Mammary epithelial cell (primary cell): ENCODE results near the gene SELP.

Source experiments
- EZH2 ChIP-seq: IDR thresholded peaks from 2 replicates; pipeline ENCODE4 v1.6.1; 2012; ENCODE audit warnings: low read length, inconsistent platforms, borderline replicate concordance
- TF ChIP-seq, protein P1 (sequence below), 2 donors: IDR thresholded peaks in 1 of 2; conservative IDR thresholded peaks in 1 of 2; 2 replicates each; pipeline ENCODE4 v1.5.1; 2011 to 2012; ENCODE audit warnings: inconsistent platforms in 2 of 2, low read length in 2 of 2, mild to moderate bottlenecking in 2 of 2, control low read depth in 1 of 2, low read depth in 1 of 2; ENCODE audit not compliant: insufficient read depth in 1 of 2; ENCODE audit errors: extremely low read depth in 1 of 2

DNA sequence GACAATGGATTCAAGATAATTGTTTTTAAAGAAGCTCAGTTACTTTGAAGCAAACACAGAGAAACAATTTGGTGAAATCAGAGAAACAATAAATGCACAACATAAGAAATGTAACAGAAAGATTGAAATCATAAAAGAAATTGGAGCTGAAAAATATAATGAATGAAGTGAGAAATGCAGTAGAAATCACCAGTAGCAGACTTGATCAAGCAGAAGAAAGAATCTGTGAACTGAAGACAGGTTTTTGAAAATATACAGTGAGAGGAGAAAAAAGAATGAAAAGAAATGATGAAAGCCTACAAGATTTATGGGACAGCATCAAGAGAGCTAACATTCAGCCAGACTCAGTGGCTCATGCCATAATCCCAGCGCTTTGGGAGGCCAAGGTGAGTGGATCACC is 4.2 kb upstream of the SELP start:
- TF ChIP-seq, protein P1, sequence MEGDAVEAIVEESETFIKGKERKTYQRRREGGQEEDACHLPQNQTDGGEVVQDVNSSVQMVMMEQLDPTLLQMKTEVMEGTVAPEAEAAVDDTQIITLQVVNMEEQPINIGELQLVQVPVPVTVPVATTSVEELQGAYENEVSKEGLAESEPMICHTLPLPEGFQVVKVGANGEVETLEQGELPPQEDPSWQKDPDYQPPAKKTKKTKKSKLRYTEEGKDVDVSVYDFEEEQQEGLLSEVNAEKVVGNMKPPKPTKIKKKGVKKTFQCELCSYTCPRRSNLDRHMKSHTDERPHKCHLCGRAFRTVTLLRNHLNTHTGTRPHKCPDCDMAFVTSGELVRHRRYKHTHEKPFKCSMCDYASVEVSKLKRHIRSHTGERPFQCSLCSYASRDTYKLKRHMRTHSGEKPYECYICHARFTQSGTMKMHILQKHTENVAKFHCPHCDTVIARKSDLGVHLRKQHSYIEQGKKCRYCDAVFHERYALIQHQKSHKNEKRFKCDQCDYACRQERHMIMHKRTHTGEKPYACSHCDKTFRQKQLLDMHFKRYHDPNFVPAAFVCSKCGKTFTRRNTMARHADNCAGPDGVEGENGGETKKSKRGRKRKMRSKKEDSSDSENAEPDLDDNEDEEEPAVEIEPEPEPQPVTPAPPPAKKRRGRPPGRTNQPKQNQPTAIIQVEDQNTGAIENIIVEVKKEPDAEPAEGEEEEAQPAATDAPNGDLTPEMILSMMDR (conservative IDR thresholded peaks at IDR 0.05 in 1 of 2, IDR thresholded peaks at IDR 0.05 in 1 of 2; ENCODE audit: extremely low read depth in 1 of 2, insufficient read depth in 1 of 2, low read depth in 1 of 2, low read length in 2 of 2): no peak
- no peak for TF ChIP-seq EZH2
